22Rv1 (cell line): Measurements from ENCODE around the gene DPP4.

Source experiments
- H3K27ac ChIP-seq: fragments of 450-650 bp; 2 replicates; pipeline ENCODE4 v1.5.1; 2017
- CTCF ChIP-seq: fragments of 450-650 bp; IDR thresholded peaks from 2 replicates; pipeline ENCODE4 v1.5.1; 2017; ENCODE audit warnings: mild to moderate bottlenecking
- ZFX ChIP-seq: fragments of 450-650 bp; IDR thresholded peaks from 2 replicates; pipeline ENCODE4 v1.6.1; 2017; ENCODE audit warnings: antibody characterized with exemption, borderline replicate concordance

Gene DPP4

DNA sequence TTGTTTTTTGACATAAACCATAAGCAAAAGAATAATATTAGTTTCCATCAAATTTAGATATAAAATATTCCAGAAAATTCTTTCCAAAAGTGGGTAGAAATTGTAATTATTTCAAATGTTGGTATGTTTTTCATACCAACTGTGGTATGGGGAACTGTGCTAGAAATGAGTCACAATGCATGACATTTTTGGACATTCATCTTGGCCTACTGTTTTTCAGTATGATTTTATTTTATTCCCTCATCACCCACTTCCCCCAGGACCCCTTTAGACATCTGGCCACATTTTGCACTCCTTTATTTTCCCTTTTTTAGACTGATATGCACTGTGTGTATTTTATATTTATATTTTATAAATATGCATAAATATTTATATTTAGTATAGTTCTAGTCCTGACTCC is 97.1 kb downstream of the DPP4 start:
- no peak for TF ChIP-seq ZFX
- TF ChIP-seq CTCF = no peak

DNA sequence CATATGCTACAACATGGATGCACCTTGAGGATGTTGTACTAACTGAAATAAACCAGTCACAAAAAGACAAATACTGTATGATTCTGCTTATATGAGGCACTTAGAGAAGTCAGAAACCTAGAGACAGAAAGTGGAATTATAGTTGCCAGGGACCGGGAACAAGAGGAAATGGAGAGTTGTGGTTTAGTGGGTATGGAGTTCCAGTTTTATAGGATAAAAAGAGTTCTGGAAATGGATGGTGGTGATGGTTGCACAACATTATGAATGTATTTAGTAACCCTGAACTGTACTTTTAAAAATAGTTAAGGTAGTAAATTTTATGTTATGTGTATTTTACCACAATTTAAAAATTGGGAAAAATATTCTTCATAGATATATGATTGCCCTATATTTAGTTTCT is 97.7 kb downstream of the DPP4 start:
- no peak for TF ChIP-seq ZFX
- TF ChIP-seq CTCF = no peak
- H3K27ac ChIP-seq = no peak overlapping the region

More for the DNA sequence above, 97.1 kb downstream of the DPP4 start:
- no peak overlapping the region for H3K27ac ChIP-seq

DNA sequence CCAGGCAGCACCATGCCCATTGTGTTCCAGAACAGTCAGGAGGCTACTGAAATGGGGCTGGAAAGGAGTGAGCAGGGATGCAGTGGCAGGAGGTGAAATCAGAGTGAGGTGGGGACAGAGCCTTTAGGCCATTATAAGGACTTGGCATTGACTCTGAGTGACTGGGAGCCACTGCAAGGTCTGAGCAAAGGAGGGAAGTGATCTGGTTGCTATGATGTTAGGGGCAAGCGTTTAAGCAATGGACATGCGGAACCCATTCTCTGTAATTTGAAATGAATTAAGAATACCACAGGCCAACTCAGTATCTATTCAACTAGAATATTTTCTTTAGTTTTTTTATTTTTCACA is 98.2 kb downstream of the DPP4 start:
- no peak overlapping the region for H3K27ac ChIP-seq
- TF ChIP-seq CTCF (no peak), ZFX (no peak)

DNA sequence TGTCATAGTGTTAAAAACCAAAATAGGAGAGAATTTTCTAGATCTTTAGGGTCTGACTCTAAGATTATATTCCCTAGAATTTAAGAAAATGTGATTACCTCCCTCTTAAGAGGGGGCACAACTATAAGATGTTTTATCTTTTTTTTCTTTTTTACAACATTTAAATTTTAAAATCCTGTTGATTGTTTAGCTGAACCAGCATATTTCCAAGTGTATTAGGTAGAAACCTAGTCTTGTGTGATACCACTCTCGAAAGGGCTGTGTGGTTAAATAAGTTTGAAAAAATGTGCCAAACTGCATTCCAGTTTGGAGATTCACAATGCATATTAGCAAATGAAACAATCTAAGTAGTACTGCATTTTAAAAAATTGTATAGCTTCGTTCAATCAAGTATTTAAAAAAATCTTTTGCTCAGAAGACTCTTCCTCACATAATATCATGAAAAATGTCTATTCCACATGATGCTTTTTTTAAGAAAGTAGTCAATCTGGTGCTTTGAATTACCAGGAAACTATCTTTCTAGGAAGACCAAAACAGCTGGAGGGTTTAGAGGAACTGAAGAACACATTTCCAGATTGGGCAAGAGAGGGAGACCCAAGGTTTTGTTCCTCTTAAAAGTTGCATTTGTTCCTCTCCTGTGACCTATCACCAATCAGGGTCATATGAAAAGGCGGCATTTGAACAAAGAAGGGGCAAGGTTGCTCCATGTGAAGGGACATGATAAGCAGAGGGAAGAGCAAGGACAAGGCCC is 98.8 kb downstream of the DPP4 start:
- H3K27ac ChIP-seq = no peak overlapping the region
- TF ChIP-seq CTCF (no peak), ZFX (no peak)

- no peak overlapping the region for H3K27ac ChIP-seq
- TF ChIP-seq CTCF (no peak), ZFX (no peak)
Measured at GRCh38 chr2:161974461-161974860, 99.6 kb downstream of the DPP4 start.

DNA sequence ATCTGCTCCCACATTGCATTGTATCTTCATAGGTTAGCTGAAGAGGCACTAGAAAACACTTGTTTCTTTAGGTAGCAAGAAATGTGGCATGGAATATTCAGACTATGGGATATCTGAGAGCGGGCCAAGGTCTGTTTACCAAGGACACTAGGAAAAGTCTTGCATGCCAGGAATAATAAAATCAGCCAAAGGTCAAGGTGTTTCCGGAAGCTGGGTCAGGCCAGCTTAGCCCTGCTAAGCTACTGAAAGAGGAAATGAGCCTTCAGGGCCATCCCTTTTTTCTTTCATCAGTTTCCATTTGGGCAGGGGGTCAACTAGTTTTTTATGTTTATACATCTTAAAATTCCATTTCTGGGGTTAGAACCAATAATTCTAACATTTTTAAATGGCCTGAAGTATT is 101.1 kb downstream of the DPP4 start:
- no peak for TF ChIP-seq ZFX
- TF ChIP-seq CTCF = no peak
- H3K27ac ChIP-seq = no peak overlapping the region

DNA sequence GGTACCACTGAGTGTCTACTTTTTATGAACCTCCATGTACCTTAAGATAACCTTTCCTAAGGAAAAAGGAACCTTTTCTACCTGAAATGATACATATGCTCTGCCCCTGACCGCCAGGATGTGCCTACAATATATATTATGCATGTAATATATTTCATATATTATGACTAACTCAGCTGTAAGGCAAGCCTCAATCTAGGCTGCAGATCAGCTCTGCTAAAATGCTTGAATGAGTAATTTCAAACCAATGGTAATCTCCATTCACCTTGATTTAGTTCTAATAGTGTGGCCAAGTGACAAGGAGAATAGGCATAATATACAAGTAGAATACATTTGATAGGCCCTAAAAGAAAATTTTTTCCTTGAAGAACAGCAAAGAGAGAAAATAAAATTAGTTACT is 101.8 kb downstream of the DPP4 start:
- no peak overlapping the region for H3K27ac ChIP-seq
- no peak for TF ChIP-seq CTCF
- TF ChIP-seq ZFX = no peak
